H1 (cell line): Measurements from ENCODE around the gene C2. TPM values are rescaled to one million over a fixed set of nuclear protein-coding genes. Genes with fewer than 3 reads are reported as not detected.

Source experiments
- CTCF ChIA-PET: fragments of 300-600 bp; sonication (Branson Sonifier 250); formaldehyde crosslinking; loops from one replicate; lab custom pipeline; 2021; ENCODE audit not compliant: partially characterized antibody; lab: Charles Lee
- POLR2A ChIA-PET: fragments of 300-600 bp; sonication (Branson Sonifier 250); formaldehyde crosslinking; loops from one replicate; lab custom pipeline; 2021; ENCODE audit warnings: inconsistent platforms; ENCODE audit not compliant: partially characterized antibody; lab: Charles Lee
- DNase-seq, 2 experiments: peaks; one replicate each; pipeline versions ENCODE4 v3.0.0 to v3.0.0-alpha.2; 2010 to 2022; ENCODE audit warnings: low spot score in 2 of 2, low read depth in 1 of 2, mixed read lengths in 1 of 2
- FAIRE-seq: peaks from 2 replicates; lab custom pipeline; 2011; peaks lifted over from hg19 to GRCh38; lab: Jason Lieb, UNC
- H2AFZ ChIP-seq: 2 replicates; pipeline ENCODE4 v1.8.1; 2012; ENCODE audit warnings: low read length, inconsistent platforms
- H2AK5ac ChIP-seq: 2 replicates; pipeline ENCODE4 v1.6.1; 2013; ENCODE audit warnings: low read depth, low read length
- H2BK120ac ChIP-seq: replicated peaks from 2 replicates; pipeline ENCODE3; 2013; ENCODE audit warnings: low read depth, low read length, inconsistent platforms
- H2BK12ac ChIP-seq: 2 replicates; pipeline ENCODE4 v1.6.1; 2013; ENCODE audit warnings: low read depth, low read length
- H2BK15ac ChIP-seq: 2 replicates; pipeline ENCODE4 v1.6.1; 2013; ENCODE audit warnings: low read length
- H2BK20ac ChIP-seq: 2 replicates; pipeline ENCODE4 v1.6.1; 2013; ENCODE audit warnings: low read length
- H2BK5ac ChIP-seq: 2 replicates; pipeline ENCODE4 v1.6.1; 2013; ENCODE audit warnings: low read depth, low read length
- H3K14ac ChIP-seq: 2 replicates; pipeline ENCODE4 v1.6.1; 2013; ENCODE audit warnings: inconsistent platforms; ENCODE audit not compliant: insufficient read length
- H3K18ac ChIP-seq: 2 replicates; pipeline ENCODE4 v1.6.1; 2013; ENCODE audit warnings: low read length; ENCODE audit errors: extremely low read depth
- H3K23ac ChIP-seq: 2 replicates; pipeline ENCODE4 v1.6.1; 2013; ENCODE audit warnings: inconsistent platforms; ENCODE audit not compliant: insufficient read length
- H3K23me2 ChIP-seq: 2 replicates; pipeline ENCODE4 v1.6.1; 2013; ENCODE audit warnings: low read depth, low read length
- H3K27ac ChIP-seq: 2 replicates; pipeline ENCODE4 v1.6.1; 2011; ENCODE audit warnings: low read depth, low read length, inconsistent platforms
- H3K27me3 ChIP-seq, 4 experiments: replicated peaks in 1 of 4; 1 replicate in 1 of 4; 2 replicates in 3 of 4; pipeline versions ENCODE4 v1.6.1 to v1.8.1; 2011 to 2013; ENCODE audit warnings: low read length in 3 of 4, mild to moderate bottlenecking in 3 of 4, inconsistent platforms in 2 of 4, mixed read lengths in 2 of 4, moderate library complexity in 1 of 4; ENCODE audit not compliant: control insufficient read depth in 3 of 4, insufficient read depth in 3 of 4; ENCODE audit errors: extremely low read depth in 1 of 4
- H3K36me3 ChIP-seq, 4 experiments: 2 replicates each; pipeline versions ENCODE4 v1.6.1 to v1.8.1; 2011 to 2013; ENCODE audit warnings: mild to moderate bottlenecking in 4 of 4, low read length in 3 of 4, moderate library complexity in 2 of 4, control low read depth in 1 of 4, inconsistent platforms in 1 of 4; ENCODE audit not compliant: insufficient read depth in 4 of 4, control insufficient read depth in 2 of 4
- H3K4ac ChIP-seq: replicated peaks from 2 replicates; pipeline ENCODE3; 2013; ENCODE audit warnings: low read length, low read depth, mixed read lengths, inconsistent platforms; ENCODE audit not compliant: insufficient read length
- H3K4me1 ChIP-seq, 4 experiments: replicated peaks in 1 of 4; 1 replicate in 1 of 4; 2 replicates in 3 of 4; pipeline versions ENCODE4 v1.6.1 to v1.8.1; 2011 to 2013; ENCODE audit warnings: low read length in 3 of 4, inconsistent platforms in 2 of 4, mixed read lengths in 1 of 4; ENCODE audit not compliant: insufficient read depth in 4 of 4, control insufficient read depth in 3 of 4
- H3K4me2 ChIP-seq, 2 experiments: 2 replicates each; pipeline versions ENCODE4 v1.6.1 to v1.8.1; 2011 to 2013; ENCODE audit warnings: low read depth in 2 of 2, low read length in 2 of 2, control low read depth in 1 of 2, inconsistent platforms in 1 of 2, mild to moderate bottlenecking in 1 of 2; ENCODE audit not compliant: insufficient read depth in 1 of 2
- H3K4me3 ChIP-seq, 4 experiments: fragments of 200-600, 300-600 bp in 1 of 4; sonication (generic), shearing (Covaris generic), sonication (Bioruptor Twin) in 1 of 4; 2 replicates each; pipeline versions ENCODE4 v1.5.1 to v1.8.1; 2011 to 2016; ENCODE audit warnings: low read length in 4 of 4, low read depth in 3 of 4, control low read depth in 2 of 4, inconsistent platforms in 2 of 4, mild to moderate bottlenecking in 2 of 4, mixed read lengths in 1 of 4, moderate library complexity in 1 of 4; ENCODE audit not compliant: insufficient read depth in 2 of 4; ENCODE audit errors: extremely low read depth in 1 of 4
- H3K56ac ChIP-seq: replicated peaks from 2 replicates; pipeline ENCODE3; 2013; ENCODE audit warnings: low read depth, mild to moderate bottlenecking, mixed read lengths, low read length, inconsistent platforms; ENCODE audit not compliant: insufficient read length
- H3K79me1 ChIP-seq: 2 replicates; pipeline ENCODE4 v1.6.1; 2013; ENCODE audit warnings: low read depth, low read length, control low read depth
- H3K79me2 ChIP-seq, 2 experiments: 2 replicates each; pipeline versions ENCODE4 v1.6.1 to v1.8.1; 2012 to 2013; ENCODE audit warnings: low read length in 2 of 2, mild to moderate bottlenecking in 2 of 2, inconsistent platforms in 1 of 2; ENCODE audit not compliant: insufficient read depth in 2 of 2, control insufficient read depth in 1 of 2
- H3K9ac ChIP-seq, 4 experiments: replicated peaks in 1 of 4; 1 replicate in 1 of 4; 2 replicates in 3 of 4; pipeline versions ENCODE4 v1.6.1 to v1.8.1; 2011 to 2013; ENCODE audit warnings: low read depth in 3 of 4, low read length in 3 of 4, control low read depth in 2 of 4, mild to moderate bottlenecking in 2 of 4, moderate library complexity in 2 of 4, inconsistent platforms in 1 of 4; ENCODE audit errors: extremely low read depth in 1 of 4
- H3K9me3 ChIP-seq, 2 experiments: 2 replicates each; pipeline versions ENCODE4 v1.6.1 to v1.8.1; 2012 to 2013; ENCODE audit warnings: mild to moderate bottlenecking in 2 of 2, moderate library complexity in 2 of 2, control low read depth in 1 of 2, inconsistent platforms in 1 of 2, low read depth in 1 of 2, low read length in 1 of 2, mixed read lengths in 1 of 2; ENCODE audit not compliant: insufficient read depth in 2 of 2
- H4K20me1 ChIP-seq, 2 experiments: replicated peaks in 1 of 2; 2 replicates each; pipeline versions ENCODE3 to v1.8.1; 2011 to 2013; ENCODE audit warnings: inconsistent platforms in 2 of 2, low read length in 2 of 2, mild to moderate bottlenecking in 1 of 2; ENCODE audit not compliant: insufficient read depth in 2 of 2, control insufficient read depth in 1 of 2
- H4K5ac ChIP-seq: 2 replicates; pipeline ENCODE4 v1.6.1; 2013; ENCODE audit warnings: low read length, low read depth, mixed read lengths, inconsistent platforms; ENCODE audit not compliant: insufficient read length
- H4K8ac ChIP-seq: 2 replicates; pipeline ENCODE4 v1.8.0; 2013; ENCODE audit warnings: mild to moderate bottlenecking, moderate library complexity, low read length, inconsistent platforms; ENCODE audit not compliant: insufficient read depth; ENCODE audit errors: extremely low read depth
- H4K91ac ChIP-seq: replicated peaks from 2 replicates; pipeline ENCODE3; 2013; ENCODE audit warnings: low read length, mixed read lengths, inconsistent platforms; ENCODE audit not compliant: insufficient read length
- BCL11A ChIP-seq, 2 experiments: IDR thresholded peaks; one replicate each; pipeline ENCODE4 v1.6.1; 2011; ENCODE audit warnings: low read depth in 2 of 2, low read length in 2 of 2, mild to moderate bottlenecking in 2 of 2
- CBX5 ChIP-seq: fragments of 300-800, 300-1000 bp; sonication (generic); IDR thresholded peaks from 2 replicates; pipeline ENCODE4 v1.7.1; 2016; ENCODE audit warnings: antibody characterized with exemption, low read length, low read depth
- CBX8 ChIP-seq: fragments of 300-800, 300-1000 bp; sonication (generic); IDR thresholded peaks from 2 replicates; pipeline ENCODE4 v1.7.1; 2016; ENCODE audit warnings: low read depth, low read length, borderline replicate concordance
- CEBPB ChIP-seq: IDR thresholded peaks from 2 replicates; pipeline ENCODE4 v1.6.1; 2012; ENCODE audit warnings: low read depth, low read length
- CREB1 ChIP-seq: IDR thresholded peaks from 2 replicates; pipeline ENCODE4 v1.6.1; 2012; ENCODE audit warnings: inconsistent platforms
- KDM1A ChIP-seq: fragments of 200-600, 300-600 bp; sonication (generic); IDR thresholded peaks from 2 replicates; pipeline ENCODE4 v1.7.1; 2016; ENCODE audit warnings: mild to moderate bottlenecking, low read length, borderline replicate concordance
- KDM5A ChIP-seq: fragments of 200-600 bp; IDR thresholded peaks from 2 replicates; pipeline ENCODE4 v1.7.1; 2012; ENCODE audit warnings: mild to moderate bottlenecking, low read length, inconsistent platforms, mixed read lengths
- NRF1 ChIP-seq: IDR thresholded peaks from 2 replicates; pipeline ENCODE4 v1.6.1; 2011; ENCODE audit warnings: mild to moderate bottlenecking, low read depth, low read length, improper control_type of control experiment
- RAD21 ChIP-seq, 2 experiments: IDR thresholded peaks in 1 of 2; conservative IDR thresholded peaks in 1 of 2; 2 replicates each; pipeline ENCODE4 v1.6.1; 2011; ENCODE audit warnings: low read depth in 2 of 2, low read length in 2 of 2, improper control_type of control experiment in 1 of 2, inconsistent platforms in 1 of 2, mild to moderate bottlenecking in 1 of 2, moderate library complexity in 1 of 2
- RFX5 ChIP-seq: IDR thresholded peaks from 2 replicates; pipeline ENCODE4 v1.6.1; 2011; ENCODE audit warnings: low read depth, low read length, improper control_type of control experiment, borderline replicate concordance
- SAP30 ChIP-seq: fragments of 300-600 bp; sonication (generic); IDR thresholded peaks from 2 replicates; pipeline ENCODE4 v1.7.1; 2012; ENCODE audit warnings: low read length, moderate library complexity, mild to moderate bottlenecking, inconsistent platforms; ENCODE audit not compliant: insufficient read depth, insufficient replicate concordance
- SP1 ChIP-seq: IDR thresholded peaks from 2 replicates; pipeline ENCODE4 v1.6.1; 2011; ENCODE audit warnings: low read depth, low read length
- SP2 ChIP-seq: IDR thresholded peaks from 2 replicates; pipeline ENCODE4 v1.6.1; 2012; ENCODE audit warnings: mild to moderate bottlenecking, low read length, inconsistent platforms
- SUZ12 ChIP-seq: fragments of 200-600 bp; sonication (generic); IDR thresholded peaks from 2 replicates; pipeline ENCODE4 v1.6.1; 2012; ENCODE audit warnings: mild to moderate bottlenecking, inconsistent platforms, low read length, moderate library complexity, mixed read lengths
- TAF7 ChIP-seq: optimal IDR thresholded peaks from 2 replicates; pipeline ENCODE3; 2011; ENCODE audit warnings: low read depth, mild to moderate bottlenecking, inconsistent platforms, low read length, moderate library complexity, borderline replicate concordance
- WGBS, 2 experiments: shearing (Covaris generic) in 1 of 2; methylation state at CpG; one replicate each; pipeline versions ENCODE4 v1.1.6 to v1.1.7; 2013 to 2015; ENCODE audit warnings: low lambda C conversion rate in 2 of 2, mixed read lengths in 2 of 2, inconsistent platforms in 1 of 2, low coverage in 1 of 2, missing lambda C conversion rate in 1 of 2; ENCODE audit not compliant: insufficient replicate concordance in 2 of 2, insufficient coverage in 1 of 2, insufficient read length in 1 of 2; ENCODE audit errors: extremely low coverage in 1 of 2, missing lambda C conversion rate in 1 of 2; 5-methylcytosine and 5-hydroxymethylcytosine counted together
- polyA plus RNA-seq, 7 experiments: library from polyadenylated mRNA; depleted of rRNA in 3 of 7; stranded (reverse) in 5 of 7; unstranded in 2 of 7; fragments of >200 nt in 5 of 7; fragments of 200-250 nt in 2 of 7; gene quantifications; 1 replicate in 5 of 7; 2 replicates in 1 of 7; 4 replicates in 1 of 7; pipeline versions ENCODE4 v1.2.1 to v1.2.3, GENCODE V29; 2011 to 2013; ENCODE audit warnings: missing spikeins in 2 of 7, mixed read lengths in 2 of 7
- total RNA-seq: library from RNA; stranded (reverse); fragmentation: NEBNext Ultra II Directional; extraction: Animal tissue kit (Norgen Biotek cat#: 25700); gene quantifications from 2 replicates; pipeline ENCODE4 v1.2.1, GENCODE V29; 2021

C2 gene
- total and polyA plus RNA-seq, 2 of the 8 experiments (the other 6 are each of a cell fraction or from before 2014, with no cell fraction given) = 0.26 to 0.38 TPM

- 92% methylated on average over 10 of the region's 10 CpGs; no CpG with 5 or more reads in 1 of the 2 experiments for WGBS, 2 experiments
- H3K36me3 ChIP-seq = peaks cover 24 to 50% (median 45%) of the 10 kb centered on the region in 4 experiments
- no peaks in the 10 kb centered on the region for H3K9me3 ChIP-seq
- ChIA-PET POLR2A (interaction anchor here (0.5 to 2.8 kb wide), 9 partner anchors 9 to 144 kb away, joined by 3 to 11 read pairs (median 4); partner anchors contain the start of gene NEU1), CTCF (interaction anchor here (1.4 to 8.1 kb wide), 7 partner anchors 9 to 108 kb away, joined by 4 to 59 read pairs (median 6); no protein-coding TSS in a partner anchor)
- no peak overlapping the region for H3K56ac ChIP-seq
- no peak overlapping the region for H3K23ac ChIP-seq
- no peak overlapping the region for H3K9ac ChIP-seq
- H2AFZ ChIP-seq = no peak overlapping the region
- H2BK20ac ChIP-seq = no peak overlapping the region
- no peak overlapping the region for H2BK15ac ChIP-seq
- H3K23me2 ChIP-seq = no peaks in the 10 kb centered on the region
- H3K79me2 ChIP-seq = no peaks in the 10 kb centered on the region
- H4K20me1 ChIP-seq = peaks cover 2 to 13% of the 10 kb centered on the region in 2 experiments
- no peak overlapping the region for H4K91ac ChIP-seq
- H3K27ac ChIP-seq = no peak overlapping the region
- H2AK5ac ChIP-seq = no peak overlapping the region
- no peak overlapping the region for H4K5ac ChIP-seq
- no peak overlapping the region for H2BK5ac ChIP-seq
- no peak overlapping the region for H2BK12ac ChIP-seq
- no peak overlapping the region for H3K4me3 ChIP-seq
- no peak overlapping the region for H3K4me2 ChIP-seq
- DNase-seq (no peak), FAIRE-seq (no peak)
- H3K27me3 ChIP-seq = no peaks in the 10 kb centered on the region
- H3K14ac ChIP-seq = no peak overlapping the region
- peaks cover 0 to 11% (median 0%) of the 10 kb centered on the region in 4 experiments; a peak in 1 of 7 replicates for H3K4me1 ChIP-seq
- H2BK120ac ChIP-seq = no peak overlapping the region
- no peaks in the 10 kb centered on the region; the same call in 1 of the 2 replicates for H3K79me1 ChIP-seq
- H4K8ac ChIP-seq = no peak overlapping the region
- H3K4ac ChIP-seq = no peak overlapping the region
- H3K18ac ChIP-seq = no peak overlapping the region
- TF ChIP-seq KDM5A = no peak
- TF ChIP-seq RAD21 (IDR thresholded peaks at IDR 0.05 in 1 of 2, conservative IDR thresholded peaks at IDR 0.05 in 1 of 2; ENCODE audit: low read depth in 2 of 2, low read length in 2 of 2) = no peak
- TF ChIP-seq KDM1A = no peak
- TF ChIP-seq SAP30 = no peak
- TF ChIP-seq TAF7 = no peak
- no peak for TF ChIP-seq NRF1
- no peak for TF ChIP-seq BCL11A (IDR thresholded peaks at IDR 0.05; ENCODE audit: low read depth in 2 of 2, low read length in 2 of 2)
- no peak for TF ChIP-seq SUZ12
- TF ChIP-seq CBX5 = no peak
- TF ChIP-seq CBX8 = no peak
- TF ChIP-seq SP1 = no peak
- TF ChIP-seq SP2 = no peak
- no peak for TF ChIP-seq CEBPB
- TF ChIP-seq RFX5 = no peak
- no peak for TF ChIP-seq CREB1
Observed at GRCh38 chr6:31879901-31880300, 47.6 kb upstream of the C2 start.
